B cell (primary cell): ENCODE data around the gene APOL6.

Experiments
- EZH2 ChIP-seq: IDR thresholded peaks from 2 replicates; pipeline ENCODE4 v1.6.1; 2012; ENCODE audit warnings: borderline replicate concordance, low read depth, mild to moderate bottlenecking, moderate library complexity, low read length; ENCODE audit not compliant: insufficient read depth, poor library complexity, severe bottlenecking
- TF ChIP-seq, protein P1 (sequence below): fragments of 200-600 bp; IDR thresholded peaks from one replicate; pipeline ENCODE4 v1.8.0; 2022; ENCODE audit warnings: antibody characterized with exemption, mild to moderate bottlenecking

DNA sequence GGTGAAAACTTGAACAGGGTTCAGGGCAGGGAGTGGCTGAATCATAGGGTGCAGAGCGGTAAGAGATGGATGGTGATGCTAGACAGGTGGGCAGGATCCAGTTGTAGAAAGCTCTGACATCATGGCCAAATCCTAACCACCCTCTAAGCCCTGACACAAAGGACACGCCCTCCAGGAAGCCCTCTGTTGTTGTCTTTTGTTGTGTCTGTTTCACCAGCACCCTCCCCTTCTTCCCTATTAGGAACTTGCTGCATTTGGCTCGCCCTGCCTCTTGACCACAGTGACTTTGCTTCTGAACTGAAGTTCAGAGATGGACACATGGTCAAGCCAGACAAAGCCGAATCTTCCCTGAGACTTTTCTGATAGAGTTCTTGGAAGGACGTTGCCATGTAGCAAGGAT, 14.2 kb upstream of the APOL6 start:
- TF ChIP-seq, protein P1, sequence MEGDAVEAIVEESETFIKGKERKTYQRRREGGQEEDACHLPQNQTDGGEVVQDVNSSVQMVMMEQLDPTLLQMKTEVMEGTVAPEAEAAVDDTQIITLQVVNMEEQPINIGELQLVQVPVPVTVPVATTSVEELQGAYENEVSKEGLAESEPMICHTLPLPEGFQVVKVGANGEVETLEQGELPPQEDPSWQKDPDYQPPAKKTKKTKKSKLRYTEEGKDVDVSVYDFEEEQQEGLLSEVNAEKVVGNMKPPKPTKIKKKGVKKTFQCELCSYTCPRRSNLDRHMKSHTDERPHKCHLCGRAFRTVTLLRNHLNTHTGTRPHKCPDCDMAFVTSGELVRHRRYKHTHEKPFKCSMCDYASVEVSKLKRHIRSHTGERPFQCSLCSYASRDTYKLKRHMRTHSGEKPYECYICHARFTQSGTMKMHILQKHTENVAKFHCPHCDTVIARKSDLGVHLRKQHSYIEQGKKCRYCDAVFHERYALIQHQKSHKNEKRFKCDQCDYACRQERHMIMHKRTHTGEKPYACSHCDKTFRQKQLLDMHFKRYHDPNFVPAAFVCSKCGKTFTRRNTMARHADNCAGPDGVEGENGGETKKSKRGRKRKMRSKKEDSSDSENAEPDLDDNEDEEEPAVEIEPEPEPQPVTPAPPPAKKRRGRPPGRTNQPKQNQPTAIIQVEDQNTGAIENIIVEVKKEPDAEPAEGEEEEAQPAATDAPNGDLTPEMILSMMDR = no peak
- TF ChIP-seq EZH2 = no peak
